ENCODE data around the gene CFAP97. TPM values are rescaled to one million over a fixed set of nuclear protein-coding genes. Genes with fewer than 3 reads are reported as not detected.

Gene CFAP97
- polyA plus RNA-seq, 1 donor from 2014 or later: 29.8 TPM

GRCh38 chr4:185110375-185110823 is 93.4 kb downstream of the CFAP97 start:
- Histone ChIP-seq H3K4me3 (ENCODE audit: low read length) (no peak overlapping the region), H2AFZ (ENCODE audit: low read depth, low read length) (no peak overlapping the region), H3F3A (ENCODE audit: insufficient read depth, low read length, poor library complexity, severe bottlenecking) (no peaks in the 10 kb centered on the region), H3K36me3 (ENCODE audit: insufficient read depth, low read length) (no peaks in the 10 kb centered on the region), H3K9me2 (ENCODE audit: insufficient read depth, low read length) (no peaks in the 10 kb centered on the region), H3K9me3 (ENCODE audit: low read length) (no peaks in the 10 kb centered on the region), H3K27ac (ENCODE audit: low read length) (no peak overlapping the region), H4K20me1 (ENCODE audit: insufficient read depth) (no peaks in the 10 kb centered on the region), H3K4me2 (ENCODE audit: low read length) (no peak overlapping the region), H3K79me2 (replicated peaks; ENCODE audit: insufficient read depth, low read length) (no peaks in the 10 kb centered on the region), H3K27me3 (ENCODE audit: insufficient read depth, low read depth, low read length) (no peaks in the 10 kb centered on the region), H3K9ac (ENCODE audit: low read length) (no peak overlapping the region)
- no peak for TF ChIP-seq RAD21 (conservative IDR thresholded peaks at IDR 0.05)
- TF ChIP-seq POLR2AphosphoS5 (IDR thresholded peaks at IDR 0.05): no peak
- no peak for TF ChIP-seq SMC3 (conservative IDR thresholded peaks at IDR 0.05; ENCODE audit: poor library complexity)
- no peak for TF ChIP-seq CTCF (IDR thresholded peaks at IDR 0.05; ENCODE audit: poor library complexity, severe bottlenecking)
- TF ChIP-seq MXI1 (conservative IDR thresholded peaks at IDR 0.05; ENCODE audit: poor library complexity, severe bottlenecking): no peak
- no peak for TF ChIP-seq REST (IDR thresholded peaks at IDR 0.05; ENCODE audit: borderline replicate concordance)
- TF ChIP-seq TAF1 (IDR thresholded peaks at IDR 0.05; ENCODE audit: low read depth): no peak
- no peak for TF ChIP-seq EZH2 (IDR thresholded peaks at IDR 0.05; ENCODE audit: borderline replicate concordance, insufficient read depth, low read length, poor library complexity, severe bottlenecking)
- no peak for TF ChIP-seq EP300 (conservative IDR thresholded peaks at IDR 0.05; ENCODE audit: poor library complexity, severe bottlenecking)

DNA sequence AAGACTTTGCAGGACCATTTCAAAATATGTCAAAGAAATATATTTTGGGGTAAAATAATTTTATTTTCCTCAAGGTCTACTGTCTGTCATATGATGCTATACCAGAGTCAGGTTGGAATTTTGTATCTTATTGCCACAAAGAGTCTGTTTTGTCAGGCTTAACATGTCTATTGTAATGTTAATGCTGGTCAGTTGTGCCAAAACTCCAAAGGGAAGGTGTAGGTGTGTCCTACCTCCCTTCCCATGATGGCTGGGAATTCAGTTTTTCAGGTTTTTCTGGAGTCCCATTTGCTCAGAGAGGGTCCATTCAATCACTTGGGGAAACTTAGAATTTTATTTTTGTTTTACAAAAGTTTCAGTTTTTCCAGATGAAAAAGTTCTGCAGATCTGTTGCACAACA is 94.1 kb downstream of the CFAP97 start:
- Histone ChIP-seq H3K4me3 (ENCODE audit: low read length) (no peak overlapping the region), H3K79me2 (replicated peaks; ENCODE audit: insufficient read depth, low read length) (no peaks in the 10 kb centered on the region), H4K20me1 (ENCODE audit: insufficient read depth) (no peaks in the 10 kb centered on the region), H3K9me2 (ENCODE audit: insufficient read depth, low read length) (no peaks in the 10 kb centered on the region), H2AFZ (ENCODE audit: low read depth, low read length) (no peak overlapping the region), H3K27ac (ENCODE audit: low read length) (no peak overlapping the region), H3K4me2 (ENCODE audit: low read length) (no peak overlapping the region), H3K36me3 (ENCODE audit: insufficient read depth, low read length) (no peaks in the 10 kb centered on the region), H3K9ac (ENCODE audit: low read length) (no peak overlapping the region), H3K9me3 (ENCODE audit: low read length) (no peaks in the 10 kb centered on the region), H3K27me3 (ENCODE audit: insufficient read depth, low read depth, low read length) (no peaks in the 10 kb centered on the region), H3F3A (ENCODE audit: insufficient read depth, low read length, poor library complexity, severe bottlenecking) (no peaks in the 10 kb centered on the region)
- no peak for TF ChIP-seq TAF1 (IDR thresholded peaks at IDR 0.05; ENCODE audit: low read depth)
- TF ChIP-seq EP300 (conservative IDR thresholded peaks at IDR 0.05; ENCODE audit: poor library complexity, severe bottlenecking): no peak
- no peak for TF ChIP-seq EZH2 (IDR thresholded peaks at IDR 0.05; ENCODE audit: borderline replicate concordance, insufficient read depth, low read length, poor library complexity, severe bottlenecking)
- TF ChIP-seq MXI1 (conservative IDR thresholded peaks at IDR 0.05; ENCODE audit: poor library complexity, severe bottlenecking): no peak
- TF ChIP-seq POLR2AphosphoS5 (IDR thresholded peaks at IDR 0.05): no peak
- TF ChIP-seq REST (IDR thresholded peaks at IDR 0.05; ENCODE audit: borderline replicate concordance): no peak
- no peak for TF ChIP-seq CTCF (IDR thresholded peaks at IDR 0.05; ENCODE audit: poor library complexity, severe bottlenecking)
- no peak for TF ChIP-seq RAD21 (conservative IDR thresholded peaks at IDR 0.05)
- TF ChIP-seq SMC3 (conservative IDR thresholded peaks at IDR 0.05; ENCODE audit: poor library complexity): no peak
